Prostate gland (tissue), 2 donors: ENCODE measurements around the gene ARF6. TPM values are rescaled to one million over a fixed set of nuclear protein-coding genes. Genes with fewer than 3 reads are reported as not detected.
A peak's percentile ranks its signal among the peaks of the same experiment; 100 is the strongest.
"Not testable (repeated sequence)": the region's sequence is repeated elsewhere in the genome, so short reads cannot be mapped to it uniquely, and the experiment has no call there.

Source experiments
- DNase-seq: peaks from one replicate; pipeline ENCODE4 v3.0.0-alpha.2; 2019; ENCODE audit warnings: low spot score
- H3K27ac ChIP-seq, 2 donors: fragments of 200-600 bp; sonication (generic); 2 replicates each; pipeline ENCODE4 v1.5.1; 2017 to 2019
- H3K27me3 ChIP-seq: fragments of 200-600 bp; sonication (generic); replicated peaks from 2 replicates; pipeline ENCODE4 v1.5.1; 2019; ENCODE audit not compliant: insufficient read depth
- H3K36me3 ChIP-seq, 2 donors: fragments of 200-600 bp; sonication (generic); 1 replicate in 1 of 2; 2 replicates in 1 of 2; pipeline versions ENCODE4 v1.5.1 to v1.8.1; 2017 to 2019
- H3K4me1 ChIP-seq: fragments of 200-600 bp; sonication (generic); replicated peaks from 2 replicates; pipeline ENCODE4 v1.5.1; 2019
- H3K4me3 ChIP-seq, 2 donors: fragments of 200-600 bp; sonication (generic); 2 replicates each; pipeline ENCODE4 v1.5.1; 2017 to 2019
- H3K9me3 ChIP-seq: fragments of 200-600 bp; sonication (generic); 2 replicates; pipeline ENCODE4 v1.5.1; 2017
- POLR2A ChIP-seq: fragments of 450-650 bp; IDR thresholded peaks from one replicate; pipeline ENCODE4 v1.6.1; 2016; ENCODE audit warnings: antibody characterized with exemption, mild to moderate bottlenecking
- POLR2AphosphoS5 ChIP-seq: sonication (generic); formaldehyde crosslinking; IDR thresholded peaks from one replicate; pipeline ENCODE4 v1.6.1; 2017; ENCODE audit warnings: antibody characterized with exemption
- WGBS: methylation state at CpG from one replicate; pipeline ENCODE4 v1.1.5; 2018; 5-methylcytosine and 5-hydroxymethylcytosine counted together
- intact Hi-C: fragments of 100-400 bp; cut with DNase I; formaldehyde crosslinking; loops from one replicate; pipeline ENCODE4 v1.14.2; 2022
- total RNA-seq, 2 donors: library from RNA; depleted of rRNA; stranded (reverse); fragments of >200 nt; gene quantifications; one replicate each; pipeline ENCODE4 v1.1.0, GENCODE V29; 2016
- TF ChIP-seq, protein P1 (sequence below), 4 experiments: fragments of 200-600 bp in 2 of 4; fragments of 450-650 bp in 2 of 4; sonication (generic) in 2 of 4; IDR thresholded peaks; 1 replicate in 3 of 4; 2 replicates in 1 of 4; pipeline ENCODE4 v1.5.1; 2016 to 2019; ENCODE audit warnings: antibody characterized with exemption in 4 of 4, mild to moderate bottlenecking in 2 of 4, moderate library complexity in 2 of 4

Gene ARF6
- total RNA-seq, 2 donors from 2014 or later = 64.3 to 92.7 TPM

DNA sequence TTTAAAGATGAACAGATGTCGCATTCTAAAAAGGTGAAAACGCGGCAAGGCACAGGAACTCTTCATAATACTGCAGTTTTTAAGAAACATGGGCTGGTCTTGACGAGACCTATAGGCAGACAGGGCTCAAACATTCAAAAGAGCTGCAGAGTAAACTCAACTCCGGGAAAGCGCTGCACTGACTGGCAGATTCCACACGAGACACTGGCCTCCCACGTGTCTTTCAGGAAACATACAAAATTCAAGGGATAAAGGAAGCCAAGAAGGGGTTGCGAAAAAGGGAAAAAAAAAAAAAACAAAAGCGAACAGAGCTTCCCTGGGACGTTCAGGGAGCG lies 614 bp upstream of the ARF6 start:
- H3K4me3 ChIP-seq = peak overlapping the region; percentile 95 to 98
- WGBS = 3% methylated on average over 12 of the region's 12 CpGs
- TF ChIP-seq POLR2AphosphoS5 (no peak), POLR2A (no peak)
- TF ChIP-seq, protein P1, sequence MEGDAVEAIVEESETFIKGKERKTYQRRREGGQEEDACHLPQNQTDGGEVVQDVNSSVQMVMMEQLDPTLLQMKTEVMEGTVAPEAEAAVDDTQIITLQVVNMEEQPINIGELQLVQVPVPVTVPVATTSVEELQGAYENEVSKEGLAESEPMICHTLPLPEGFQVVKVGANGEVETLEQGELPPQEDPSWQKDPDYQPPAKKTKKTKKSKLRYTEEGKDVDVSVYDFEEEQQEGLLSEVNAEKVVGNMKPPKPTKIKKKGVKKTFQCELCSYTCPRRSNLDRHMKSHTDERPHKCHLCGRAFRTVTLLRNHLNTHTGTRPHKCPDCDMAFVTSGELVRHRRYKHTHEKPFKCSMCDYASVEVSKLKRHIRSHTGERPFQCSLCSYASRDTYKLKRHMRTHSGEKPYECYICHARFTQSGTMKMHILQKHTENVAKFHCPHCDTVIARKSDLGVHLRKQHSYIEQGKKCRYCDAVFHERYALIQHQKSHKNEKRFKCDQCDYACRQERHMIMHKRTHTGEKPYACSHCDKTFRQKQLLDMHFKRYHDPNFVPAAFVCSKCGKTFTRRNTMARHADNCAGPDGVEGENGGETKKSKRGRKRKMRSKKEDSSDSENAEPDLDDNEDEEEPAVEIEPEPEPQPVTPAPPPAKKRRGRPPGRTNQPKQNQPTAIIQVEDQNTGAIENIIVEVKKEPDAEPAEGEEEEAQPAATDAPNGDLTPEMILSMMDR (IDR thresholded peaks at IDR 0.05) = no peak
- no peaks in the 10 kb centered on the region for H3K9me3 ChIP-seq
- H3K36me3 ChIP-seq = no peaks in the 10 kb centered on the region
- no peaks in the 10 kb centered on the region for H3K27me3 ChIP-seq
- intact Hi-C loops = loop anchor here (5.0 to 10.0 kb wide), 2 partner anchors 110 to 213 kb away; no protein-coding TSS in a partner anchor
- peaks cover 9% of the 10 kb centered on the region for H3K4me1 ChIP-seq
- peak; percentile 55 for DNase-seq
- H3K27ac ChIP-seq = peak overlapping the region; percentile 99 to 100

DNA sequence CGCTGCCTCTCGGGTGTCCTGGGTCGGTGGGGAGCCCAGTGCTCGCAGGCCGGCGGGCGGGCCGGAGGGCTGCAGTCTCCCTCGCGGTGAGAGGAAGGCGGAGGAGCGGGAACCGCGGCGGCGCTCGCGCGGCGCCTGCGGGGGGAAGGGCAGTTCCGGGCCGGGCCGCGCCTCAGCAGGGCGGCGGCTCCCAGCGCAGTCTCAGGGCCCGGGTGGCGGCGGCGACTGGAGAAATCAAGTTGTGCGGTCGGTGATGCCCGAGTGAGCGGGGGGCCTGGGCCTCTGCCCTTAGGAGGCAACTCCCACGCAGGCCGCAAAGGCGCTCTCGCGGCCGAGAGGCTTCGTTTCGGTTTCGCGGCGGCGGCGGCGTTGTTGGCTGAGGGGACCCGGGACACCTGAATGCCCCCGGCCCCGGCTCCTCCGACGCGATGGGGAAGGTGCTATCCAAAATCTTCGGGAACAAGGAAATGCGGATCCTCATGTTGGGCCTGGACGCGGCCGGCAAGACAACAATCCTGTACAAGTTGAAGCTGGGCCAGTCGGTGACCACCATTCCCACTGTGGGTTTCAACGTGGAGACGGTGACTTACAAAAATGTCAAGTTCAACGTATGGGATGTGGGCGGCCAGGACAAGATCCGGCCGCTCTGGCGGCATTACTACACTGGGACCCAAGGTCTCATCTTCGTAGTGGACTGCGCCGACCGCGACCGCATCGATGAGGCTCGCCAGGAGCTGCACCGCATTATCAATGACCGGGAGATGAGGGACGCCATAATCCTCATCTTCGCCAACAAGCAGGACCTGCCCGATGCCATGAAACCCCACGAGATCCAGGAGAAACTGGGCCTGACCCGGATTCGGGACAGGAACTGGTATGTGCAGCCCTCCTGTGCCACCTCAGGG lies 679 bp downstream of the ARF6 start:
- under 1% methylated on average over 82 of the region's 85 CpGs for WGBS
- peak overlapping the region; percentile 95 to 98 for H3K4me3 ChIP-seq
- TF ChIP-seq POLR2A (no peak), POLR2AphosphoS5 (no peak)
- TF ChIP-seq, protein P1 (IDR thresholded peaks at IDR 0.05) = peak in 1 of 4 experiments; percentile 5
- H3K4me1 ChIP-seq = peaks cover 9% of the 10 kb centered on the region
- no peaks in the 10 kb centered on the region for H3K27me3 ChIP-seq
- intact Hi-C loops = loop anchor here (5.0 to 10.0 kb wide), 2 partner anchors 109 to 211 kb away; no protein-coding TSS in a partner anchor
- peak; percentile 23 for DNase-seq
- no peaks in the 10 kb centered on the region for H3K36me3 ChIP-seq
- no peaks in the 10 kb centered on the region for H3K9me3 ChIP-seq
- peak overlapping the region; percentile 99 to 100 for H3K27ac ChIP-seq

DNA sequence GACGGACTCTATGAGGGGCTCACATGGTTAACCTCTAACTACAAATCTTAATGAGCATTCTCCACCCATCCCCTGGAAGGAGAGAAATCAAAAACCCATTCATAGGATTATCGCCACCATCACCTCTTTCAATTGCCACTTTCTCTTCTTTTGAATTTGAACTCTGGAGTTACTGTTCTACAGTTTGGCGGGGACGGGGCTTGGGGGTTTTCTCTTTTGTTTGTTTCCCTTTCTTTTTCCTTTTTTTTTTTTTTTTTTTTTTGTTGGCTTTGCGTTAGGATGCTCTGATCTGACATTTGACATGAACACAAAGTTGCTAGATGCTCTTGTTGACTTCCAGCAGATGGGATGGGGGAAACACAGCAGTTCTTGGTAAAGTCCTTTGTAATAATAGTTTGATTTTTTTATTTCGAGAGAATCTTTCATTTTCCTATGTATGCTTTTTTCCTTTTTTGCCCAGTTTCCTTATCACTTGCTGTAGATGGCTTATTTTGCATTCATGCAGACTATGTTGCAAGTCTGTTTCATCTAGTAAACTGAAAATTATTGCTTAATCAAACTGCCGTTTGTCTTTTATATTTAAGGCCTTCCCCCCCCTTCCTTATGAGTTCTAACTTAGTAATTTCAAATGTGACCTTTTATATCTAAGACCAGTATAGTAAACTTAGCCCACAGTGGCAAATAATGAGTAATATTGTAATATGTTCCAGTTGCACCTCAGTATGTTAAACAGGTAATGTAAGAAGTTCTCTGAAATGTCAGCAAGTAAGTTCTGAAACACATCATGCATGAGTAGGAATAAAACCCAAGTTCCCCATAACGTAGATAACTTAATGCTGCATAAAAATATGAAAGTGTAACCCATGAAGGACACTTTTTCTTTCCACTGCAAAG lies 1.6 kb downstream of the ARF6 start:
- whole genome bisulfite sequencing = 4% methylated on average over 8 of the region's 8 CpGs
- peak overlapping the region; percentile 95 to 98 for H3K4me3 ChIP-seq
- not testable (repeated sequence) for H3K27me3 ChIP-seq, DNase-seq, H3K36me3 ChIP-seq, H3K9me3 ChIP-seq, H3K4me1 ChIP-seq
- H3K27ac ChIP-seq = peak overlapping the region; percentile 99 to 100
- intact Hi-C loops = loop anchor here (5.0 to 10.0 kb wide), 2 partner anchors 108 to 210 kb away; no protein-coding TSS in a partner anchor

DNA sequence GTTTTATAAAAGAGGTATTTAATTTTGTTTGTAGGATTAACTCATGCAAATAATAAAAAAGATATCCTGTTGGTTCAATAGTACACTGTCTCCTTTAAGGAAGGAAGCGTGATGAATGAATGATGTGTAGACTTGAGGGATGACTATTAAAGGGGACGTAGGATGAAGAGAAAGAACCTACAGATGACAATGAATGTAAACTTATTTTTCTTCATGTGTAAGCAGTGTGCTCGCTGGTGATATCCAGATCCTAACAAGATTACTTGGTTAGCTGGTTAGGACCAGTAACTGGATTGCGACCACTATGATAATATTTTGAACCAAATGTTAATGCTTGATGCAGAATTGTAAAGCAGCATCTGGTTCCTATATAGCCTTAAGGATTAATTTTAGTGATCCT lies 2.6 kb downstream of the ARF6 start:
- peaks cover 7% of the 10 kb centered on the region for H3K4me1 ChIP-seq
- intact Hi-C loops = loop anchor here (10.0 kb wide), 1 partner anchor 209 kb away; no protein-coding TSS in a partner anchor
- 22% methylated on average over 4 of the region's 4 CpGs for WGBS
- no peaks in the 10 kb centered on the region for H3K36me3 ChIP-seq
- H3K4me3 ChIP-seq = peak overlapping the region; percentile 95 to 98
- H3K27me3 ChIP-seq = no peaks in the 10 kb centered on the region
- TF ChIP-seq, protein P1 (IDR thresholded peaks at IDR 0.05) = no peak
- no peak for TF ChIP-seq POLR2A
- TF ChIP-seq POLR2AphosphoS5 = no peak
- peak overlapping the region; percentile 99 to 100 for H3K27ac ChIP-seq
- no peak for DNase-seq
- no peaks in the 10 kb centered on the region for H3K9me3 ChIP-seq

DNA sequence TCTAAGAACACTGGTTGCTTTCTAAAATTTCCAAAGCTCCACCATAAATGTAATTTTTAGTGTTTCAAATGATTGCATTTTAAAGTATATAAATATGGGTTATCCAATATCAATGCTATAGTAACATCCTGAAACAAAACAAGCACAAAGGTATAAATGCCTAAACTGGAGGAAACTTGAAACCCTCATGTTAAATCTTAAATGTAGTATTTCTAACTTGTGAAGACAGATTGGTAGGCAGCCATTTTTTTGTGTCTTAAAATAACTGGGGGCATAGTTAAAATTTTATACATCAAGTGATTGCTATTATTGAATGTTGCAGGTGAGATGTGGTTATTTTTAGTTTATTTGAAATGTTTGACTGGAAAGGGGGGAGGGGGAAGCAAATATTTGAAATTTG lies 3.4 kb downstream of the ARF6 start:
- Histone ChIP-seq H3K4me3 (peak overlapping the region; percentile 95 to 98), H3K27ac (peak overlapping the region; percentile 99 to 100)
- not testable (repeated sequence) for H3K4me1 ChIP-seq, DNase-seq, H3K27me3 ChIP-seq, H3K36me3 ChIP-seq, H3K9me3 ChIP-seq
- intact Hi-C loops = loop anchor here (10.0 kb wide), 1 partner anchor 209 kb away; no protein-coding TSS in a partner anchor
